ENCODE measurements around the gene CEP57L1.

- TF ChIP-seq POLR2A (IDR thresholded peaks at IDR 0.05), result no peak
- TF ChIP-seq CTCF (IDR thresholded peaks at IDR 0.05 in 4 of 5, conservative IDR thresholded peaks at IDR 0.05 in 1 of 5), result no peak
Observed at GRCh38 chr6:109062216-109062615, 33.1 kb upstream of the CEP57L1 start.
